Renal cortex interstitium (tissue), 11 donors: ENCODE measurements around the gene JADE2. TPM values are rescaled to one million over a fixed set of nuclear protein-coding genes. Genes with fewer than 3 reads are reported as not detected.
"Not testable (repeated sequence)": the region's sequence is repeated elsewhere in the genome, so short reads cannot be mapped to it uniquely, and the experiment has no call there.

Experiments used
- DNase-seq, 11 donors: peaks; one replicate each; pipeline ENCODE4 v3.0.0-alpha.2; 2013; ENCODE audit warnings: low read depth in 9 of 11, low spot score in 4 of 11; ENCODE audit errors: extremely low read depth in 1 of 11
- polyA plus RNA-seq, 3 donors: library from polyadenylated mRNA; unstranded; fragments of 120-200 nt; gene quantifications; one replicate each; pipeline ENCODE4 v1.2.1, GENCODE V29; 2013; ENCODE audit not compliant: insufficient read length in 3 of 3

The JADE2 gene
- polyA plus RNA-seq, 3 donors = 9.3 to 16.5 (median 10.6) TPM

DNA sequence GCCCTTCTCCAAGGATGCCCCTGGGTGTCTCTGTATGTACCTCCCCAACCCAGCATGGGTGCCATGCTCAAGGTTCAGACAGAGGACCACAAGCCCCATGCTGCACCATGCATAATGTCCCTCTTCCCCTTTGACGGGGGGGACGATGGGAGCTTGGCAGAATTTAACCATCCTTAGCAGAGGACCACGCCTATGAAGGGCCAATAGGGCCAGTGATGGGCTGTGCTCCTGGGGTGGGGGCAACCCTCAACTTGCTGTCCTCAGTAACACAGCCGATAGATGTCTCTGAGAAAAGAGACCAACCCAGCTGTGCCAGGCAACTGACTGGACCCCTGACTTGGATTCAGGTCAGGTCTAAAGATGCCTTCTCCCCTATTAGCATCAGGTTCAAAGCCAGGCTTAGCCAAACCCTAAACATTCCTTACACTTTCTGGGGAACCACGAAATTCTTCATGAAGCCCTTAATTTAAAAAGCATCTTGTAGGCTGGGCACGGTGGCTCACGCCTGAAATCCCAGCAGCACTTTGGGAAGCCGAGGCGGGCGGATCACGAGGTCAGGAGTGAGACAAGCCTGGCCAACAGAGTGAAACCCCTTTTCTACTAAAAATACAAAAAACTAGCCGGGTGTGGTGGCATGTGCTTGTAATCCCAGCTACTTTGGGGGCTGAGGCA is 20.7 kb upstream of the JADE2 start:
- no peak for DNase-seq

DNA sequence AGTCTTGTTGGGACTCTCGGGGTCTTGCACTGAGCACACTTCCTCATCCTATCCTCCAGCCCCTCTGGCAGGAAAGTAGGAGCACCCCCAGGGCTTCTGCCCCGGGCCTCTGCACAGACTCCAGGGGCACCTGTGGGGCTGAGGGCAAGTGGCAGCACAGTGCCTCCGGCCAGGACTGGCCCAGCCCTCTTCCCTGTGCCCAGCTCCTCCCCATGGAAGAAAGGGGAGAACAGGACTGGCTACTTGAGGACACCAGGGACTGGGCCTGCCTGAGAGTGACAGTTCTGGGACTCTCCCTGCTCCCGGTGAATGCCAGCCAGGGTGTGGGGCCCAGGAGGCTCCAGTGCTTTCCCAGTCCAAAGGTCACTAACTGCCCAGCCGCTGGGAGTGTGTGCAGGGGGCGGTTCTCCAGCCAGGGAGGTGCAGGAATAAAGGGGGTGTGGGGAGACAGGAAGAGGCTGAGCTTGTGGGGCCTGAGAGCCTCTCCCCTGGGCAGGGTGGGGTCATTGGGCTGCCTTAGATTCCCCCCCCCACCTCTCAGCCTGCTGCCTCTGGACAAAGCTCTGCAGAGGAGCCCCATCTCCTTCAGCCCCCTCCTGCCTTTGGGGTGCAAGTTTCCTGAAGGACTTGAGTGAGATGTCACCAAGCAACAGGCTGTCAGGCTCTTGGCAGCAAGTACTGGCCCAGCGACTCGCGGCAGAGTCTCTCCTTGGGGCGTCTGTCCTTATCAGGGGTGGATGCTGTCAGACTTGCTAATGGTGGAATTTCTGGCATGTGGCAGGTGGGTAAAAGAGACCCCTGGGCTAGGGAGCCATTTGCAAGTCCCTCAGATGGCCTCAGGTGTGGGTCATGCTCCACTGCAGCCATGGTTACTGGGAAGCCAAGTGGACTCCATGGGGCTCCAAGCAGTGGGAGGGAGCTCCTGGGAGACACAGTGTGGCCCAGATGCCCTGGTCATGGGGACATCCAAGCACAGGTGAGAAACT is 19.1 kb upstream of the JADE2 start:
- DNase-seq = peak in 1 of 11 donors; percentile 74

DNA sequence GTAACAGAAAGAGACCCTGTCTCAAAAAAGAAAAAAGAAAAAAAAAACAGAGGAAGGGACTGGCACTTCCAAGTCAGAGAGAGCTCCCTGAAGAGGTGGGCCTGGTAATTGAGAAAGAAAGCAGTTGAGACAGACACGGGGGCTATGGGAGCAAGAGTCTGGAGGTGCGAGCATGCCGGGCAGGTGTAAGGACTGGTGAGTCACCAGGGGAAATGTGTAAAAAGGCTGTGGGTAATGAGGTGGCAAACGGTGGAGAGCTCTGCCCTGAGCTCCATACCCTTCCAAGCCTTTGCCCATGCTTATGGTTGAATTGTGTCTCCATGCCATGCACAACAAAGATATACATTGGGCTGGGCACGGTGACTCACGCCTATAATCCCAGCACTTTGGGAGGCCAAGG is 18.0 kb upstream of the JADE2 start:
- DNase-seq = no peak

DNA sequence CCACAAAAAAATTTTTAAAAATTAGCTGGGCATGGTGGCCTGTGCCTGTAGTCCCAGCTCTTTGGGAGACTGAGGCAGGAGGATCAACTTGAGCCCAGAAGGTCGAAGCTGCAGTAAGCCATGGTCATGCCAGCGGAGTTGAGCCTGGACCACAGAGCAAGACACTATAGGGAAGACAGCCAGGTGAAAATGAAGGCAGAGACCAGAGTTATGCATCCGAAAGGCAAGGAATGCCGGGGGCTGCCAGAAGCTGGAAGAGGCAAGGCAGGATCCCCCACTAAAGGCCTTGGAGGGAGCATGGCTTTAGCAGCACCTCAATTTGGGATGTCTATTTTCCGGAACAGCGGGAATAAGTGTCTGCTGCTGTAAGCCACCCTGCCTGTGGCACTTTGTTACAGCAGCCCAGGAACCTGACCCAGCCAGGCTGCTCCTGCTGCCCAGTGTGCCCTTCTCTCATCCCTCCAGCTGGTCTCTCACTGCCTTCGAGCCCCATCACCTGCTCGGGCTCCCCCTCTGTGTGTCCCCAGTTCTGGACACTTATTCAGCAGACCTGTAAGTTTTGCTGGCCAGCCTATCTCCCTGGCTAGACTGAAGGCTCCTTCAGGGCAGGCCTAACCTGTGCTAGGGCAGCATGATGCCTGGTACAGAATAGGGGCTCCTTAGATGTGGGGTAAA is 16.8 kb upstream of the JADE2 start:
- no peak for DNase-seq

DNA sequence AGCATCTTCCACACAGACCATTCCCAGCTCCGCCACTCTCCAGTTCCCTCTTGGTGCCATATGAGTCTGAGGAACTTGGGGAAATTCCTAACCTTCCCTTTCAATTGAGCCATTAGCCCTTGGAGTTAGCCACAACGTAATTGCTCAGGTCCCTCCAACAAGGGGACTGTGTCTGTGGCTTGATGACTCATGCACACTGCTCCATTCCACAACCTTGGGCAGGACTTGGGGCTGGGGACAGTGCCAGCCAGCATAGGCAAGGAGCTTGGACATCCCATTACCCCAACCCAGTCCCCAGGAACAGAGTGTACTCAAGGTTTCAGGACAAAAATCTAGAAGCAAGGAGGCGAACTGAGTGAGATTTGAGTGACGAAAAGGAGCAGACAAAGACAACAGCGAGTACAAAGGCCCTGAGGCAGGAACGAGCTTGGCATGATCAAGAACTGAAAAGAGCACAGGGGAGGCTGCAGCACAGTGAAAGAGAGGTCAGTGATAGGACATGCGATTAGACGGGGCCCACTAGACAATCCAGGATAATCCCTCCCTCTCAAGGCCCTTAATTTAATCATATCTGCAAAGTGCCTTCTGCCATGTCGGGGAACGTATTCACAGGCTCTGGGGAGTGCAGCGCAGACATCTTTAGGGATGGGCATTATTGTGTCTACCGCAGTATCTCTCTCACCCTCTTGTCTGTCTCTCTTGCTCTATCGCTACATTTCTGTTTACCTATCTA is 16.0 kb upstream of the JADE2 start:
- DNase-seq = no peak

DNA sequence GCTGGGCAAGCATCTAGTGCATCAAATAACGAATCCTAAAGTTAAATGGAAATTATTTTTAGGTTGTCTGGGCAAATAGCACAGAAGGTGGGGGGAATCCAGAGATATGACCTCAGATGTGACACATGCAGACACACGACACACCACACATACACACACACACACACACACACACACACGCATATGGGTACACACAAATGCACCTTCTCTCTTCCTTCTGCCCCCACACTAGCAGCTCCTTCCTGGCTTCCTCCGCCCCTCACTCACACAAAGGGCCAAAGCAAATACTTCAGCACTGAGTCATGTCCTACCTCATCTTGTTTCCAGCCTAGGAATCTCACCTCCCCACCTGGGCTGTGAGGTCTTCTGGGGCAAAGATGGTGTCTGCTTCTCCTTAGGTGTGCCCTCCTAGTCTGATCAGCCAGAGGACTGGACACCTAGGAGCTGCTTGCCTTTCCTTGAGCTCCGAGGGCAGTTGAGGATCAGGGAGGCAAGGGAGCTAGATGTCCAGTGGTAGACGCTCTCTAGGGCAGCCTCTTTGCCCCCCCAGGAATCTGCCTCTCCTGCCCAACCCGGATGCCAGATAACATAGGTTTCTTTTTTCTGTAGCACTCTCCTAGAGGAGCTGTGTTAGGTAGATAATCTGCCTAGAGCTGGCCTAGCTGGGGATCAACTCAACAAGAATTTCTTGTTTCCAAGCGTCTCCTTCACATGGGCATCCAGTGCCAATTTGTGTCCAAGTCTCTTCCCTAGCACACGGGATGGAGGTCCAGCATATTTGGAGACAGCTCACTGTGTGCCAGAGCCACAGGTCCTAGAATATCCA is 14.3 kb upstream of the JADE2 start:
- DNase-seq = no peak

DNA sequence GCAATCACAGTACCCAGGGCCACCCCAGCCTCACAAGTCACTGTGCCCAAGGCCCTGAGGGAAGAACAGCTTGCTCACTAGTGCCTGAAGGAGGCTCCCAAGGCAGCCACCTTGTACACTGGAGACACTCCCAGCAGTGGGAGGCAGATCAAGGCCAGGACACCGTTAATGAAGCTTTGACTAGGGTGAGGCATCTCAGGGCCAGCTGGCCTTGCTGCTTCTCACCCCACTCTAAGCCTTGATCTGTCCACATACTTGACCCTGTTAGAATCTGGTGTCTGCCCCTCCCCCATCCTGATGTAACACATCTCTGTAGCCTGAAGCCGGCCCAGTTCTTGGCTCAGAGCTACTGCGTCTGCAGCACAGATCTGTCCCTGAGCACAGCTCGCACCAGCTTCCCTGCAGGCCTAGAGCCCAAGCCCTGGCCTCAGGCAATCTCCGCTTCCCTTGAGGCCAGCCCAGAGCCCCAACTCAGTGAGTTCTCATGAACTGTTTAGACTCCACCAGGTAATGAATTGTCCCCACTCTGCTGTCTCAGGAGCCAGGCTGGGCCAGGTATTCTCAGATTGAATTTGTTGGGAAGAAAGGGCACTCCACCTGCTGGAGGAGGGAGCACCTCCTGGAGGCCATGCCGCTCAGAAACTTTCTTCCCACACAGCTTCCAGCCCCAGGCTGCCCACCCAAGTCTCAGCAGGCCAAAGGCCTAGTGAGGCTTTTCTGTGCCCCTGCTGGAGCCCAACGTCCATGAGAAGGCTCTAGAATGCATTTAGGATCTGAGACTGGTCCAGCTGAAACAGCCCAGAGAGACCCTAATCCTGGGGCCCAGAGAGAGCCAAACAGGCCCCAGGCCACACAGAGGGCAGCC is 13.4 kb upstream of the JADE2 start:
- no peak for DNase-seq

DNA sequence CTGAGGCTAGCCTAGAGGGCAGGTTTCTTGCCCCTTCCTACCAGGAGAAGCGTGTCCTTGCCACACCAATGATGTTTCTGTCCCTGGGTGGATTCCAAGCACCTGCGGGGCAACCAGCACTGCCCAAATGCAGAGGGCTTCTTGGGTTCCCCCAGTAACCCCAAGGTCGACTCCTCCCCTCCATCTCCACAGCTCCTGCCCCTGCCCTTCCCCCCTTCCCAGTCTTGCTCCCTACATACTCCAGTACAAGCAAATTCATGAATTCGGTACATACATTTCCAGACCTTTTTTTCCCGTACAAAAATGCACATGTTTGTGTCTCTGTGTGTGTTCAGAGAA is 12.8 kb upstream of the JADE2 start:
- no peak for DNase-seq

DNA sequence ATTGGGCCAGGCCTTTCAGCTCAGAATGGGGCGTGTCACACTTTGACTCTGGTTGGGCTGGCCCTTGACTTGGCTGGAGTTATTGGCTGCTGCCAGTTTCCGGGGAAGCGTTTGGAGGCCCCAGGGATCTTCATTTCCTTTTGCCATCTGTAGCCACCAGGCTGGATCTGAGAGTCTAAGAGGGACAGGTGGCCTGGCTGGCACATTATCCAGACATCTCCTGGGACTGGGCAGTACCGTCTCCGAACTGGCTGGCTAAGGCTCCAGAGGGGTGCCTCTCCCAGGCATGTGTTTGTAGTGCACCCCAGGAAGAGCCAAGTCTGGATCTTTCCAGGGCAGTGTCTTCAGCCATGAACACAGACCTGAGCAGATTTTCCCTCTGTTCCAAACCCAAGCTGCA is 9.7 kb upstream of the JADE2 start:
- DNase-seq = no peak

DNA sequence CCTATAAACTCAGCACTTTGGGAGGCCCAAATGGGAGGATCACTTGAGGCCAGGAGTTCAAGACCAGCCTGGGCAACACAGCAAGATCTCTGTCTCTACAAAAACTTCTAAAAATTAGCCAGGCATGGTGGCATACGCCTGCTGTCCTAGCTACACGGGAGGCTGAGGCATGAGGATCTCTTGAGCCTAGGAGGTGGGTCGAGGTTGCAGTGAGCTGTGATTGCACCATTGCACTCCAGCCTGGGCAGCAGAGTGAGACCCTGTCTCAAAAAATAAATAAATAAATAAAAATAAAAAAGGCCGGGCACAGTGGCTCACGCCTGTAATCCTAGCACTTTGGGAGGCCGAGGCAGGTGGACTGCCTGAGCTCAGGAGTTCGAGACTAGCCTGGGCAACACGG is 8.5 kb upstream of the JADE2 start:
- DNase-seq = not testable (repeated sequence)

DNA sequence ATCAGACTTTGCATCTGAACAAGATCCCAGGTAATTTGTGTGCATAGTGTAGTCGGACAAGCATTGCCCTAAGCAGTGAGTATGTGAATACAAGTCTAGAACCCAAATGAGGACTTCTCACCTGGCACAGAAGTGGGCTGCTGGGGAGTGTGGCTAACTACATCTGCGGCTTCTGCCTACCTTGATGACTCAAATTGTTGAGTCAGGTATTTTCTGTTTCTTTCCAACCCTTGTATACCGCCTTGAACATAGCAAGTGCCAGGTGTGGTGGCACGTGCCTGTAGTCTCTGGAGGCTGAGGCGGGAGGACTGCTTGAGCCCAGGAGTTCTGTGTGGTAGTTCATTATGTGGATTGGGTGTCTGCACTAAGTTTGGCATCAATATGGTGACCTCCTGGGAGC is 7.9 kb upstream of the JADE2 start:
- DNase-seq = no peak

DNA sequence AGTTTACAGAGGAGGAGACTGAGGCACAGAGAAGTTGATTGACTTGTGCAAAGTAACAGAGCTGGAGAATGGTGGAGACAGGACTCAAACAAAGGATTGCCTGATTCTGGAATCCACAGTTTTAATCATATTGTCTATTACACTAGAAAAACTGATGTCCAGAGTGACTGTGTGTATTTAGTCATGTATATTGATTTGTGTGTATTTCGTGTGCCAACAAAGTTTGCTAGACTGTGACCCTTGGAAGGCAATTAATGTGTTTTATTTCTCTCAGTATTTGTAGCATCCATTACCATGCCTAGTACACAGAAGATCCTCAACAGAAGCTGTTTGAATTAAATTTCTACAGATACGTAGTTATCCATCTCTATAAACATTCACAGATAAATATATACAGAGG is 5.5 kb upstream of the JADE2 start:
- DNase-seq = no peak

DNA sequence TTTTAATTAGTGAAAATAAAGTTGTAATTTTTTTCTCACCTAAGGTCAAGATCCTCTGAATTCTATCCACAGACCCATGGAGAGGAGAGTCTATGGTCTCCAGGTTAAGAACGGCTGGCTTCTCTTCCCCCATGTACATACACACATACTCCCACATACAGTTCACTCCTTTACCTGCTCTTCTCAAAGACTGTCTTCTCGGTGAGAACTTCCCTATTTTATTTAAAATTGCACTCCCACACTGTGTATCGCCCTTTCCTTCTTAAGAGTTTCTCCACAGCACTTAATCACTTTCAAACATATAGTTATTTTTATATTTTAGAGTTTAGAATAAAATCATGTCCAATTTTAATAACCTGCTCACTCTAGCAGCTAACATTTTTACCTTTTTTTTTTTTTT is 3.6 kb upstream of the JADE2 start:
- DNase-seq = no peak

DNA sequence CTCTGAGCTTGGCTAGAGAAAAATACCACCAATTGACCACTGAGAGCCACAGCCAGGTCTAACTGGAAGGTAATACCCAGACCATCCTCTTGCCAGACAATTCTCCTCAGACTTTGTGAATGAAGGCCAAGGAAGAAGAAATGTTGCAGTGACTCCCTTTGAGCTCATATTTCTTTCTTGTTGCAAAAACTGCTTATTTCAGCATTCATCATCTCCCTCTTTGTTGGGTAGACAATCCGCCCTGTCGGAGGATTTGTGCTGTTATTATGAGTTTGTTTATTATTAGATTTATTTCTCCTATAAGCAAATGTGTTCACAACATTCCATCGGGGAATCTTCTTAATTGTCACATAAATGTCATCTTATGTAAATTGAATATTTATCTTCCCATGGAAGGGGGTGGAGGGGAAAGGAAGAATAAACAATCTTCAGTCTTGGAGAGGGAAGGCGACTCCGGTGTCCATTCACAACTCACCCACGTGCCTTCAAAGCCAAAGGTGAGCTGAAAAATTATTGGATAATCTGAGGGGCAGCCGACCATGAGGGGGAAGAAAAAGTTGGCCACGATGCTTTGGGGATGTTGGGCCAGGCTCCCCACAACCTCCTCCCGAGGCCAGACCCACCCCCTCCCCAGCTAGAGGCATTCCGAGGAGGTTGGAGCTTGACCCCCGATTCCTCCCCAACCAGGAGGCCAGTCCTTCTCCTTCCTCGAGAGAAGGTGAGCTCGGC is 1.8 kb upstream of the JADE2 start:
- DNase-seq = no peak

DNA sequence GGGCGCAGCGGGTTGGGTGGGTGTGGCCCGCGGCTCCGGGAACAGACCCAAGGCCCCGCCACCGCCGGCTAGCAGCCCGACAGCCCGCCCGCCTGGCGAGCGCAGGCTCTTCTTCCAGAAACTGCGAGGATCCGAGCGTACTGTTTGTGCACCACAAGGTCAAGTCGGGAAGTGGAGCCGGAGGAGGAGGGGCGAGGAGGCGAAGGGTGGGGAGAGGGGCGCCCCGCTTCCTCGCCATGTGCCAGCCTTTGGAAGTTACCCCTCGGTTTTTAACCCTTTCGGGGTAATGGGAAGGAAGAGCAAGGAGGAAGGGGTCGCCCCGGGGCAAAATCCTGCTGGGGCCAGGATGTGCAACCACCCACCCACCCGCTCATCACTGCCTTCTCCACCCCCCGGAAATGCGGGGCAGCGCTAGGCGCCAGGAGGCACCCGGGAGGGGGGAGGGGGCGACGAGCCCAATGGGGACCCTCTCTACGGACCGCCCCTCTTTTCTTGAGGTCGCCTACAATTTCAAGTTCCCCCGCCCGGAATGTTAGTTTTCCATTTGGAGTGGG is 1.1 kb upstream of the JADE2 start:
- no peak for DNase-seq

DNA sequence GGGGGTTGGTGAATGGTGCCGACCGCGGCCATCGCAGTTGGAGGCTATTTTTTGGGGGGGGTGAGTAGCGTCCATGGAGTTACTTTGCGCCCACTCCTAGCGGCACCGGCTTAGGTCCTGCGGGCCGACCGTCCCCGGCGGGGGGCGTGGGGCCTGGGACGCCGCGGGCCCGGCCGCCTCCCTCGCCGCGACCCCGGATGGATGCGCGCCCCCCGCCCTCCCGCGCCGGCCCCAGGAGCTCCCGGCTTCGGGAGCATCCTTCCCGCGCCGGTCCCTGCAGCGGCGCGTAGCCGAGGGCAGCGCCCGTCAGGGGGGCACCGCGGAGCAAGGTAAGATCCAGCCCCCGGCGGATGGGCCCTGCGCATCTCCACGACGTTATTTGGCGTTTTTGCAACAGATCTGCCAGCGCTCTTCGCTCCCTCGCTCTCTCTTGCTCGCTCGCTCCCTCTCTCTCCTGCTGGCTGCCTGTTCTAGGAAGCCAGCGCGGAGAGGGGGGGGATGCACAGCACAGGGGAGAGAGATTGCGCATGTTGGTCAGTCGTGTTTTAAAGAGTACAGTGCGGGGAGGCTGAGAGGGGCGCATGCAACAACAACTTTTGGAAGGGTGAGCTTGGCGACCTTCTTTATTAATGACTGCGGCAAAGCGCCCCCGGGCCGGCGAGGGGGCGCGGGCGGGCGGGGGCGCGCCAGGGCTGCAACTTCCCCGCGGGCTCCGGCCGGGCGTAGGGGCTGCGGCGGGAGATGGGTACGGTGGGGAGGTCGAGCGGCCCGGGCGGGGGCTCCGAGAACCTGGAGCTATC is 413 bp downstream of the JADE2 start:
- DNase-seq = peak in 7 of 11 donors; percentile 64 to 83 (median 75)
